Hippocampal formation (tissue), 2 donors: ENCODE results near the gene ESYT2.
"Not testable (repeated sequence)": the region's sequence is repeated elsewhere in the genome, so short reads cannot be mapped to it uniquely, and the experiment has no call there.

Experiments
- DNase-seq, 2 donors: peaks; one replicate each; lab custom pipeline; 2025; lab: John Stamatoyannopoulos, UW

The ESYT2 gene

GRCh38 chr7:158829342-158830210 is at the start of gene ESYT2:
Gene ESYT2 (minus strand): TSS chr7:158829509. CDS start chr7:158829418, 91 bp downstream.
- peak; percentile 94 to 97 for DNase-seq

- DNase-seq = peak; percentile 69 to 84
Observed at GRCh38 chr7:158878151-158879079, 49.1 kb upstream of the ESYT2 start.

GRCh38 chr7:158876984-158877383 is 47.7 kb upstream of the ESYT2 start:
- DNase-seq = no peak

GRCh38 chr7:158869876-158870275 is 40.6 kb upstream of the ESYT2 start:
- DNase-seq = no peak

- no peak for DNase-seq
Observed at GRCh38 chr7:158868764-158869410, 39.6 kb upstream of the ESYT2 start.

- DNase-seq = no peak
Observed at GRCh38 chr7:158867214-158867984, 38.1 kb upstream of the ESYT2 start.

GRCh38 chr7:158865977-158866376 is 36.7 kb upstream of the ESYT2 start:
- DNase-seq = no peak

GRCh38 chr7:158865462-158865922 is 36.2 kb upstream of the ESYT2 start:
- DNase-seq = no peak

GRCh38 chr7:158864833-158865232 is 35.5 kb upstream of the ESYT2 start:
- DNase-seq = no peak

GRCh38 chr7:158864507-158864820 is 35.2 kb upstream of the ESYT2 start:
- no peak for DNase-seq

- no peak for DNase-seq
Observed at GRCh38 chr7:158863611-158864506, 34.5 kb upstream of the ESYT2 start.

- DNase-seq = not testable (repeated sequence)
Observed at GRCh38 chr7:158862985-158863610, 33.8 kb upstream of the ESYT2 start.

GRCh38 chr7:158861936-158862704 is 32.8 kb upstream of the ESYT2 start:
- no peak for DNase-seq

- DNase-seq = no peak
Observed at GRCh38 chr7:158861004-158861787, 31.9 kb upstream of the ESYT2 start.

- no peak for DNase-seq
Observed at GRCh38 chr7:158860394-158860793, 31.1 kb upstream of the ESYT2 start.

GRCh38 chr7:158858592-158859503 is 29.5 kb upstream of the ESYT2 start:
- no peak for DNase-seq
